Measurements from ENCODE around the gene KRT14.

GRCh38 chr17:41614098-41614497 is 27.4 kb upstream of the KRT14 start:
- TF ChIP-seq CTCF (IDR thresholded peaks at IDR 0.05) (no peak), POLR2A (IDR thresholded peaks at IDR 0.05) (no peak)
